Kidney (tissue), 14 donors: ENCODE results near the gene TIRAP. TPM values are rescaled to one million over a fixed set of nuclear protein-coding genes. Genes with fewer than 3 reads are reported as not detected.

Experiments used
- DNase-seq, 5 donors: peaks; one replicate each; pipeline ENCODE4 v3.0.0-alpha.2; 2013 to 2020
- FAIRE-seq: peaks from 2 replicates; lab custom pipeline; 2012; peaks lifted over from hg19 to GRCh38; lab: Jason Lieb, UNC
- H3K27ac ChIP-seq, 2 donors: one replicate each; pipeline ENCODE4 v1.7.0; 2013; ENCODE audit warnings: low read depth in 2 of 2, low read length in 2 of 2, inconsistent platforms in 1 of 2
- H3K27me3 ChIP-seq: one replicate; pipeline ENCODE4 v1.7.1; 2013; ENCODE audit warnings: low read length, inconsistent platforms; ENCODE audit not compliant: control insufficient read depth, insufficient read depth
- H3K36me3 ChIP-seq, 3 donors: one replicate each; pipeline versions ENCODE4 v1.7.0 to v1.7.1; 2013; ENCODE audit warnings: low read length in 3 of 3, control low read depth in 1 of 3, inconsistent platforms in 1 of 3; ENCODE audit not compliant: insufficient read depth in 3 of 3, control insufficient read depth in 2 of 3
- H3K4me1 ChIP-seq, 3 donors: one replicate each; pipeline versions ENCODE4 v1.7.0 to v1.7.1; 2013; ENCODE audit warnings: low read length in 3 of 3, inconsistent platforms in 1 of 3, low read depth in 1 of 3; ENCODE audit not compliant: control insufficient read depth in 2 of 3, insufficient read depth in 2 of 3
- H3K4me3 ChIP-seq, 3 donors: one replicate each; pipeline versions ENCODE4 v1.7.0 to v1.8.1; 2013; ENCODE audit warnings: low read length in 3 of 3, control low read depth in 1 of 3, inconsistent platforms in 1 of 3
- H3K9ac ChIP-seq, 3 donors: one replicate each; pipeline versions ENCODE4 v1.7.0 to v1.7.1; 2013; ENCODE audit warnings: low read length in 3 of 3, control low read depth in 1 of 3, inconsistent platforms in 1 of 3
- H3K9me3 ChIP-seq, 3 donors: one replicate each; pipeline versions ENCODE4 v1.7.0 to v1.7.1; 2013; ENCODE audit warnings: low read length in 3 of 3, control low read depth in 1 of 3, inconsistent platforms in 1 of 3; ENCODE audit not compliant: control insufficient read depth in 2 of 3, insufficient read depth in 1 of 3
- CTCF ChIP-seq: IDR thresholded peaks from 3 replicates; pipeline ENCODE4 v1.5.1; 2012; ENCODE audit warnings: mild to moderate bottlenecking, moderate library complexity, borderline replicate concordance; ENCODE audit not compliant: insufficient read depth; ENCODE audit errors: extremely low read depth
- intact Hi-C: fragments of 100-400 bp; cut with DNase I; formaldehyde crosslinking; loops from one replicate; pipeline ENCODE4 v1.11.1; 2022
- polyA plus RNA-seq: library from polyadenylated mRNA; stranded (reverse); fragments of 350-450 nt; fragmentation: Illumina TruSeq; extraction: RNeasy Lipid Tissue Mini Kit (QIAGEN cat#74804); gene quantifications from one replicate; pipeline ENCODE4 v1.2.3, GENCODE V29; 2014; ENCODE audit warnings: low read depth, low replicate concordance; ENCODE audit not compliant: insufficient read depth
- total RNA-seq: library from RNA; stranded (reverse); fragmentation: NEBNext Ultra II Directional; extraction: Animal tissue kit (Norgen Biotek cat#: 25700); gene quantifications from one replicate; pipeline ENCODE4 v1.2.1, GENCODE V29; 2021
- donor health status: control.
- donor health status: control.
- donor health status: control.
- donor health status: control.
- donor health status: control.
- donor health status: DM: yes; HTN: yes; CAD: no.
- donor health status: Normal renal cell carcinoma (clear cell type).

TIRAP gene
- total and polyA plus RNA-seq, 2 donors from 2014 or later = 5.8 to 12.1 TPM

- Histone ChIP-seq H3K4me3 (no peak overlapping the region), H3K9me3 (no peaks in the 10 kb centered on the region), H3K36me3 (no peaks in the 10 kb centered on the region), H3K4me1 (peaks cover 0 to 44% (median 9%) of the 10 kb centered on the region in 3 donors), H3K27ac (peak overlapping the region in 1 of 2 donors; percentile 32), H3K27me3 (no peaks in the 10 kb centered on the region), H3K9ac (no peak overlapping the region)
- FAIRE-seq (no peak), DNase-seq (peak in 1 of 5 donors; percentile 83)
- intact Hi-C loops = no loop called here
- no peak for TF ChIP-seq CTCF
These were observed 49.4 kb downstream of the TIRAP start for GRCh38 chr11:126332221-126332711.

GRCh38 chr11:126333142-126333541, 50.2 kb downstream of the TIRAP start:
- no peak for FAIRE-seq
- DNase-seq = no peak
- Histone ChIP-seq H3K9me3 (no peaks in the 10 kb centered on the region), H3K36me3 (no peaks in the 10 kb centered on the region), H3K4me1 (peaks cover 0 to 39% (median 9%) of the 10 kb centered on the region in 3 donors), H3K9ac (no peak overlapping the region), H3K27ac (no peak overlapping the region), H3K4me3 (no peak overlapping the region), H3K27me3 (no peaks in the 10 kb centered on the region)
- no peak for TF ChIP-seq CTCF
- intact Hi-C loops = no loop called here

GRCh38 chr11:126334659-126335462, 52.0 kb downstream of the TIRAP start:
- no peak for TF ChIP-seq CTCF
- intact Hi-C loops = no loop called here
- FAIRE-seq = no peak

More at GRCh38 chr11:126334659-126335462, 52.0 kb downstream of the TIRAP start:
- Histone ChIP-seq H3K4me3 (no peak overlapping the region), H3K9ac (no peak overlapping the region), H3K9me3 (no peaks in the 10 kb centered on the region), H3K36me3 (no peaks in the 10 kb centered on the region), H3K4me1 (peaks cover 0 to 42% (median 5%) of the 10 kb centered on the region in 3 donors), H3K27ac (peak overlapping the region in 1 of 2 donors; percentile 48), H3K27me3 (no peaks in the 10 kb centered on the region)
- peak in 1 of 5 donors; percentile 64 for DNase-seq
